LNCAP (cell line): Measurements from ENCODE around the gene FANCC.

Experiments
- CTCF ChIP-seq: fragments of 450-650 bp; IDR thresholded peaks from 2 replicates; pipeline ENCODE4 v1.5.1; 2017; ENCODE audit warnings: mild to moderate bottlenecking

FANCC gene

GRCh38 chr9:95132366-95133324, 184.9 kb downstream of the FANCC start:
- TF ChIP-seq CTCF: no peak

- TF ChIP-seq CTCF: peak; percentile 89
These were observed 186.2 kb downstream of the FANCC start for GRCh38 chr9:95131023-95131943.

- TF ChIP-seq CTCF: no peak
These were observed 187.0 kb downstream of the FANCC start for GRCh38 chr9:95130484-95130883.

- no peak for TF ChIP-seq CTCF
These were observed 187.8 kb downstream of the FANCC start for GRCh38 chr9:95129476-95130291.

GRCh38 chr9:95128177-95128524, 189.4 kb downstream of the FANCC start:
- TF ChIP-seq CTCF: no peak

GRCh38 chr9:95127249-95128176, 190.0 kb downstream of the FANCC start:
- peak; percentile 99 for TF ChIP-seq CTCF
